SK-N-SH (cell line): ENCODE data around the gene TMEM35B. TPM values are rescaled to one million over a fixed set of nuclear protein-coding genes. Genes with fewer than 3 reads are reported as not detected.

Experiments
- CTCF ChIA-PET: fragments of 300-600, 350-600 bp; formaldehyde crosslinking; extraction: SDS; loops from one replicate; lab custom pipeline; 2021; lab: Yijun Ruan, JAX
- POLR2A ChIA-PET: fragments of 350-600 bp; sonication (Branson Sonifier 250); formaldehyde crosslinking; extraction: SDS; loops from one replicate; lab custom pipeline; 2020; ENCODE audit warnings: antibody characterized with exemption, inconsistent platforms; lab: Yijun Ruan, JAX
- DNase-seq: peaks from one replicate; pipeline ENCODE4 v3.0.0; 2012
- H2AFZ ChIP-seq: fragments of 200-600 bp; sonication (generic); 2 replicates; pipeline ENCODE4 v1.8.1; 2016; ENCODE audit warnings: antibody characterized with exemption, mild to moderate bottlenecking, low read depth
- H3F3A ChIP-seq: fragments of 200-600 bp; sonication (generic); replicated peaks from 2 replicates; pipeline ENCODE3; 2016; ENCODE audit warnings: antibody characterized with exemption, mild to moderate bottlenecking; ENCODE audit not compliant: insufficient read depth
- H3K27ac ChIP-seq, 2 experiments: fragments of 200-500 bp in 1 of 2; fragments of 200-600 bp in 1 of 2; sonication (Bioruptor generic) in 1 of 2; sonication (generic), shearing (Covaris generic) in 1 of 2; 2 replicates each; pipeline versions ENCODE4 v1.5.1 to v1.6.1; 2014 to 2016; ENCODE audit warnings: low read depth in 2 of 2, inconsistent platforms in 1 of 2, low read length in 1 of 2, mild to moderate bottlenecking in 1 of 2, mixed read lengths in 1 of 2
- H3K27me3 ChIP-seq: fragments of 200-600 bp; sonication (generic), shearing (Covaris generic); 2 replicates; pipeline ENCODE4 v1.6.1; 2016; ENCODE audit warnings: mixed run types; ENCODE audit not compliant: insufficient read depth
- H3K36me3 ChIP-seq, 2 experiments: fragments of 200-500 bp in 1 of 2; fragments of 200-600 bp in 1 of 2; sonication (Bioruptor generic) in 1 of 2; sonication (generic) in 1 of 2; replicated peaks in 1 of 2; 2 replicates each; pipeline versions ENCODE3 to v1.5.1; 2014 to 2016; ENCODE audit warnings: low read length in 1 of 2, mild to moderate bottlenecking in 1 of 2; ENCODE audit not compliant: insufficient read depth in 2 of 2, control insufficient read depth in 1 of 2
- H3K4me1 ChIP-seq, 2 experiments: fragments of 200-500 bp in 1 of 2; fragments of 200-600 bp in 1 of 2; sonication (Bioruptor generic) in 1 of 2; sonication (generic), shearing (Covaris generic) in 1 of 2; 2 replicates each; pipeline versions ENCODE4 v1.5.1 to v1.6.1; 2014 to 2016; ENCODE audit warnings: low read depth in 1 of 2, low read length in 1 of 2, mixed run types in 1 of 2; ENCODE audit not compliant: insufficient read depth in 2 of 2, control insufficient read depth in 1 of 2
- H3K4me2 ChIP-seq: fragments of 200-600 bp; sonication (generic), shearing (Covaris generic); 2 replicates; pipeline ENCODE4 v1.6.1; 2017; ENCODE audit warnings: mixed run types
- H3K4me3 ChIP-seq, 2 experiments: fragments of 200-500 bp in 1 of 2; fragments of 200-600 bp in 1 of 2; sonication (Bioruptor generic) in 1 of 2; sonication (generic), shearing (Covaris generic) in 1 of 2; 2 replicates each; pipeline versions ENCODE4 v1.5.1 to v1.8.1; 2014 to 2016; ENCODE audit warnings: low read depth in 2 of 2, inconsistent platforms in 1 of 2, low read length in 1 of 2, mild to moderate bottlenecking in 1 of 2, mixed read lengths in 1 of 2, moderate library complexity in 1 of 2
- H3K79me2 ChIP-seq: fragments of 200-600 bp; sonication (generic); 2 replicates; pipeline ENCODE4 v1.8.1; 2017; ENCODE audit warnings: mild to moderate bottlenecking; ENCODE audit not compliant: insufficient read depth
- H3K9ac ChIP-seq: fragments of 200-600 bp; sonication (generic); 2 replicates; pipeline ENCODE4 v1.6.1; 2017; ENCODE audit warnings: mixed run types
- H3K9me2 ChIP-seq: fragments of 200-600 bp; sonication (generic); 2 replicates; pipeline ENCODE4 v1.6.1; 2017; ENCODE audit warnings: mixed run types
- H3K9me3 ChIP-seq: fragments of 200-600 bp; sonication (generic); 2 replicates; pipeline ENCODE4 v1.6.1; 2017; ENCODE audit warnings: mixed run types, mild to moderate bottlenecking, moderate library complexity
- H4K20me1 ChIP-seq: fragments of 200-600 bp; sonication (generic); 2 replicates; pipeline ENCODE4 v1.6.1; 2017; ENCODE audit warnings: mild to moderate bottlenecking, mixed run types; ENCODE audit not compliant: insufficient read depth
- EP300 ChIP-seq, 2 experiments: IDR thresholded peaks; 2 replicates each; pipeline versions ENCODE4 v1.4.0 to v1.6.1; 2012; ENCODE audit warnings: borderline replicate concordance in 1 of 2, low read depth in 1 of 2, low read length in 1 of 2
- FOSL2 ChIP-seq: IDR thresholded peaks from 2 replicates; pipeline ENCODE4 v1.4.0; 2012; ENCODE audit warnings: low read depth, mild to moderate bottlenecking, moderate library complexity, borderline replicate concordance
- GABPA ChIP-seq: IDR thresholded peaks from 2 replicates; pipeline ENCODE4 v1.4.0; 2012; ENCODE audit warnings: low read depth, mild to moderate bottlenecking
- MXI1 ChIP-seq: IDR thresholded peaks from 2 replicates; pipeline ENCODE4 v1.6.1; 2012; ENCODE audit warnings: mild to moderate bottlenecking, low read depth, low read length, improper control_type of control experiment
- RAD21 ChIP-seq: IDR thresholded peaks from 2 replicates; pipeline ENCODE4 v1.6.1; 2012; ENCODE audit warnings: mild to moderate bottlenecking, low read length
- RFX5 ChIP-seq: IDR thresholded peaks from 2 replicates; pipeline ENCODE4 v1.6.1; 2012; ENCODE audit warnings: mild to moderate bottlenecking, improper control_type of control experiment, low read length
- SIN3A ChIP-seq: IDR thresholded peaks from 2 replicates; pipeline ENCODE4 v1.6.1; 2012; ENCODE audit warnings: low read depth, mild to moderate bottlenecking, low read length, moderate library complexity, borderline replicate concordance
- TEAD4 ChIP-seq: IDR thresholded peaks from 2 replicates; pipeline ENCODE4 v1.4.0; 2012; ENCODE audit warnings: mild to moderate bottlenecking, borderline replicate concordance; ENCODE audit not compliant: insufficient read depth
- polyA plus RNA-seq, 3 experiments: library from polyadenylated mRNA; depleted of rRNA; stranded (reverse); fragments of >200 nt; gene quantifications; 2 replicates each; pipeline ENCODE4 v1.2.3, GENCODE V29; 2012
- TF ChIP-seq, protein P1 (sequence below): fragments of 200-600 bp; sonication (generic); IDR thresholded peaks from 2 replicates; pipeline ENCODE4 v1.6.1; 2017; ENCODE audit warnings: antibody characterized with exemption, mild to moderate bottlenecking, moderate library complexity
- TF ChIP-seq, protein P2 (sequence below): fragments of 150-350 bp; IDR thresholded peaks from 2 replicates; pipeline ENCODE4 v1.6.1; 2016; ENCODE audit warnings: mild to moderate bottlenecking, low read depth, low read length
- TF ChIP-seq, protein P3 (sequence below): IDR thresholded peaks from 2 replicates; pipeline ENCODE4 v1.4.0; 2012; ENCODE audit warnings: low read depth, borderline replicate concordance
- TF ChIP-seq, protein P4 (sequence below): fragments of 150-350 bp; IDR thresholded peaks from 2 replicates; pipeline ENCODE4 v1.6.1; 2017; ENCODE audit warnings: antibody characterized with exemption, low read length, low read depth, borderline replicate concordance

TMEM35B gene
- polyA plus RNA-seq, 1 of the 3 experiments (the other 2 are of a cell fraction), result 47.4 TPM

DNA sequence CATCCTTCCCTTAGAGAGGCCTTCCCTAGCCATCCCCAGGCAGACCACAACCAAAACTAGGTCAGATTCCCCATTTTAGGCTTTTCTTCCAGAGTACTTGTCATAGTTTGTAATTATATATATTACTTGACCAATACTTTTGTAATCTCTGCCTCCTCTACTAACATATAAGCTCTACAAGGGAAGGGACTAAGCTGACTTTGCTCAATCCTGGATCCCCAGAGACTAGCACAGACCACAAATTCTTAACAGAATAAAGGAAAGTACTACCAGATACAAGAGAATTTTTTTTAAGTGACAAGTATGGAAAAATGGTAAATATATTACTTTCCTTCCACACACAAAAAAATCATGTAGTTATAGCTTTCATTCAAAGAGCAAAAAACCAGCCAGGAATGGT lies 44.6 kb upstream of the TMEM35B start:
- peaks cover 8% of the 10 kb centered on the region; the same call in 1 of the 2 replicates for H3K9me3 ChIP-seq
- H2AFZ ChIP-seq, result no peak overlapping the region
- H3K4me3 ChIP-seq, result peak overlapping the region in 1 of 2 experiments; percentile 90; a peak in 1 of 4 replicates
- ChIA-PET POLR2A (interaction anchor here (0.6 kb wide), 1 partner anchor 10 kb away, joined by 3 read pairs; no protein-coding TSS in a partner anchor), CTCF (interaction anchor here (0.9 to 1.5 kb wide), 3 partner anchors 8 to 177 kb away, joined by 3 to 5 read pairs (median 3); no protein-coding TSS in a partner anchor)
- peaks cover 48% of the 10 kb centered on the region for H3K79me2 ChIP-seq
- 0 out of 2 replicates have a peak overlapping the region, but pooled peaks have one; percentile 8 for H3K9ac ChIP-seq
- no peaks in the 10 kb centered on the region for H3K9me2 ChIP-seq
- H3K27me3 ChIP-seq, result no peaks in the 10 kb centered on the region
- peak overlapping the region; percentile 79 for H3K4me2 ChIP-seq
- H3F3A ChIP-seq, result peaks cover 18% of the 10 kb centered on the region
- H4K20me1 ChIP-seq, result no peaks in the 10 kb centered on the region
- DNase-seq, result no peak
- H3K4me1 ChIP-seq, result peaks cover 0 to 3% of the 10 kb centered on the region in 2 experiments; a peak in 2 of 4 replicates
- H3K36me3 ChIP-seq, result peaks cover 0 to 16% of the 10 kb centered on the region in 2 experiments
- no peak for TF ChIP-seq EP300 (IDR thresholded peaks at IDR 0.05; ENCODE audit: borderline replicate concordance in 1 of 2, low read depth in 1 of 2, low read length in 1 of 2)
- no peak for TF ChIP-seq FOSL2
- no peak for TF ChIP-seq GABPA
- TF ChIP-seq, protein P1, sequence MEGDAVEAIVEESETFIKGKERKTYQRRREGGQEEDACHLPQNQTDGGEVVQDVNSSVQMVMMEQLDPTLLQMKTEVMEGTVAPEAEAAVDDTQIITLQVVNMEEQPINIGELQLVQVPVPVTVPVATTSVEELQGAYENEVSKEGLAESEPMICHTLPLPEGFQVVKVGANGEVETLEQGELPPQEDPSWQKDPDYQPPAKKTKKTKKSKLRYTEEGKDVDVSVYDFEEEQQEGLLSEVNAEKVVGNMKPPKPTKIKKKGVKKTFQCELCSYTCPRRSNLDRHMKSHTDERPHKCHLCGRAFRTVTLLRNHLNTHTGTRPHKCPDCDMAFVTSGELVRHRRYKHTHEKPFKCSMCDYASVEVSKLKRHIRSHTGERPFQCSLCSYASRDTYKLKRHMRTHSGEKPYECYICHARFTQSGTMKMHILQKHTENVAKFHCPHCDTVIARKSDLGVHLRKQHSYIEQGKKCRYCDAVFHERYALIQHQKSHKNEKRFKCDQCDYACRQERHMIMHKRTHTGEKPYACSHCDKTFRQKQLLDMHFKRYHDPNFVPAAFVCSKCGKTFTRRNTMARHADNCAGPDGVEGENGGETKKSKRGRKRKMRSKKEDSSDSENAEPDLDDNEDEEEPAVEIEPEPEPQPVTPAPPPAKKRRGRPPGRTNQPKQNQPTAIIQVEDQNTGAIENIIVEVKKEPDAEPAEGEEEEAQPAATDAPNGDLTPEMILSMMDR, result no peak
- TF ChIP-seq, protein P2, sequence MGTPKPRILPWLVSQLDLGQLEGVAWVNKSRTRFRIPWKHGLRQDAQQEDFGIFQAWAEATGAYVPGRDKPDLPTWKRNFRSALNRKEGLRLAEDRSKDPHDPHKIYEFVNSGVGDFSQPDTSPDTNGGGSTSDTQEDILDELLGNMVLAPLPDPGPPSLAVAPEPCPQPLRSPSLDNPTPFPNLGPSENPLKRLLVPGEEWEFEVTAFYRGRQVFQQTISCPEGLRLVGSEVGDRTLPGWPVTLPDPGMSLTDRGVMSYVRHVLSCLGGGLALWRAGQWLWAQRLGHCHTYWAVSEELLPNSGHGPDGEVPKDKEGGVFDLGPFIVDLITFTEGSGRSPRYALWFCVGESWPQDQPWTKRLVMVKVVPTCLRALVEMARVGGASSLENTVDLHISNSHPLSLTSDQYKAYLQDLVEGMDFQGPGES, result no peak
- TF ChIP-seq RFX5, result no peak
- no peak for TF ChIP-seq RAD21
- TF ChIP-seq, protein P3, sequence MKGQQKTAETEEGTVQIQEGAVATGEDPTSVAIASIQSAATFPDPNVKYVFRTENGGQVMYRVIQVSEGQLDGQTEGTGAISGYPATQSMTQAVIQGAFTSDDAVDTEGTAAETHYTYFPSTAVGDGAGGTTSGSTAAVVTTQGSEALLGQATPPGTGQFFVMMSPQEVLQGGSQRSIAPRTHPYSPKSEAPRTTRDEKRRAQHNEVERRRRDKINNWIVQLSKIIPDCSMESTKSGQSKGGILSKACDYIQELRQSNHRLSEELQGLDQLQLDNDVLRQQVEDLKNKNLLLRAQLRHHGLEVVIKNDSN, result no peak
- no peak for TF ChIP-seq SIN3A
- no peak for TF ChIP-seq TEAD4
- no peak for TF ChIP-seq MXI1
- TF ChIP-seq, protein P4, sequence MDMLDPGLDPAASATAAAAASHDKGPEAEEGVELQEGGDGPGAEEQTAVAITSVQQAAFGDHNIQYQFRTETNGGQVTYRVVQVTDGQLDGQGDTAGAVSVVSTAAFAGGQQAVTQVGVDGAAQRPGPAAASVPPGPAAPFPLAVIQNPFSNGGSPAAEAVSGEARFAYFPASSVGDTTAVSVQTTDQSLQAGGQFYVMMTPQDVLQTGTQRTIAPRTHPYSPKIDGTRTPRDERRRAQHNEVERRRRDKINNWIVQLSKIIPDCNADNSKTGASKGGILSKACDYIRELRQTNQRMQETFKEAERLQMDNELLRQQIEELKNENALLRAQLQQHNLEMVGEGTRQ, result no peak
- TF ChIP-seq, all 33 proteins: peak for 0
- no peak overlapping the region for H3K27ac ChIP-seq
